ENCODE results near the gene CAMSAP2.
"Not testable (repeated sequence)": the region's sequence is repeated elsewhere in the genome, so short reads cannot be mapped to it uniquely, and the experiment has no call there.

The CAMSAP2 gene

GRCh38 chr1:200738949-200739651, 407 bp downstream of the CAMSAP2 start:
- peak; percentile 13 to 25 for DNase-seq (ENCODE audit: extremely low read depth in 1 of 2, low read depth in 1 of 2)

GRCh38 chr1:200739702-200740570, 1.2 kb downstream of the CAMSAP2 start:
- no peak for DNase-seq (ENCODE audit: extremely low read depth in 1 of 2, low read depth in 1 of 2)

- DNase-seq (ENCODE audit: extremely low read depth in 1 of 2, low read depth in 1 of 2), result no peak
Observed at GRCh38 chr1:200740571-200741208, 2.0 kb downstream of the CAMSAP2 start.

GRCh38 chr1:200741551-200742207, 3.0 kb downstream of the CAMSAP2 start:
- no peak for DNase-seq (ENCODE audit: extremely low read depth in 1 of 2, low read depth in 1 of 2)

- no peak for DNase-seq (ENCODE audit: extremely low read depth in 1 of 2, low read depth in 1 of 2)
Observed at GRCh38 chr1:200744143-200744542, 5.5 kb downstream of the CAMSAP2 start.

- DNase-seq (ENCODE audit: extremely low read depth in 1 of 2, low read depth in 1 of 2), result no peak
Observed at GRCh38 chr1:200749090-200749489, 10.4 kb downstream of the CAMSAP2 start.

GRCh38 chr1:200750749-200751148, 12.1 kb downstream of the CAMSAP2 start:
- not testable (repeated sequence) for DNase-seq (ENCODE audit: extremely low read depth in 1 of 2, low read depth in 1 of 2)

GRCh38 chr1:200751717-200752116, 13.0 kb downstream of the CAMSAP2 start:
- DNase-seq (ENCODE audit: extremely low read depth in 1 of 2, low read depth in 1 of 2), result no peak

- DNase-seq (ENCODE audit: extremely low read depth in 1 of 2, low read depth in 1 of 2), result no peak
Observed at GRCh38 chr1:200753650-200754198, 15.0 kb downstream of the CAMSAP2 start.

GRCh38 chr1:200755456-200755855, 16.8 kb downstream of the CAMSAP2 start:
- no peak for DNase-seq (ENCODE audit: extremely low read depth in 1 of 2, low read depth in 1 of 2)

GRCh38 chr1:200762089-200762488, 23.4 kb downstream of the CAMSAP2 start:
- DNase-seq (ENCODE audit: extremely low read depth in 1 of 2, low read depth in 1 of 2), result no peak

GRCh38 chr1:200767321-200767720, 28.6 kb downstream of the CAMSAP2 start:
- DNase-seq (ENCODE audit: extremely low read depth in 1 of 2, low read depth in 1 of 2), result no peak

- DNase-seq (ENCODE audit: extremely low read depth in 1 of 2, low read depth in 1 of 2), result no peak
Observed at GRCh38 chr1:200771625-200772555, 33.2 kb downstream of the CAMSAP2 start.

- no peak for DNase-seq (ENCODE audit: extremely low read depth in 1 of 2, low read depth in 1 of 2)
Observed at GRCh38 chr1:200774311-200774710, 35.6 kb downstream of the CAMSAP2 start.

GRCh38 chr1:200774735-200775444, 36.2 kb downstream of the CAMSAP2 start:
- no peak for DNase-seq (ENCODE audit: extremely low read depth in 1 of 2, low read depth in 1 of 2)

GRCh38 chr1:200775850-200776249, 37.2 kb downstream of the CAMSAP2 start:
- no peak for DNase-seq (ENCODE audit: extremely low read depth in 1 of 2, low read depth in 1 of 2)

- DNase-seq (ENCODE audit: extremely low read depth in 1 of 2, low read depth in 1 of 2), result no peak
Observed at GRCh38 chr1:200776949-200777348, 38.3 kb downstream of the CAMSAP2 start.

- DNase-seq (ENCODE audit: extremely low read depth in 1 of 2, low read depth in 1 of 2), result no peak
Observed at GRCh38 chr1:200778766-200779165, 40.1 kb downstream of the CAMSAP2 start.

- DNase-seq (ENCODE audit: extremely low read depth in 1 of 2, low read depth in 1 of 2), result no peak
Observed at GRCh38 chr1:200779326-200779725, 40.6 kb downstream of the CAMSAP2 start.
